H9 (cell line): ENCODE data around the gene MYL10. TPM values are rescaled to one million over a fixed set of nuclear protein-coding genes. Genes with fewer than 3 reads are reported as not detected.

ENCODE experiments used
- DNase-seq: peaks from one replicate; pipeline ENCODE4 v3.0.0-alpha.2; 2017
- H2AFZ ChIP-seq: one replicate; pipeline ENCODE4 v1.6.1; 2013; ENCODE audit warnings: mild to moderate bottlenecking, low read length, control low read depth, moderate library complexity
- H2AK5ac ChIP-seq: 2 replicates; pipeline ENCODE4 v1.6.1; 2013; ENCODE audit warnings: low read length, control low read depth, mixed read lengths; ENCODE audit not compliant: insufficient read length
- H2BK120ac ChIP-seq: one replicate; pipeline ENCODE4 v1.6.1; 2013; ENCODE audit warnings: low read depth, mild to moderate bottlenecking, low read length, control low read depth, inconsistent platforms; ENCODE audit not compliant: poor library complexity, severe bottlenecking
- H2BK12ac ChIP-seq: 2 replicates; pipeline ENCODE4 v1.6.1; 2013; ENCODE audit warnings: low read length, control low read depth, mixed read lengths, low read depth; ENCODE audit not compliant: insufficient read length
- H2BK15ac ChIP-seq: 2 replicates; pipeline ENCODE4 v1.6.1; 2013; ENCODE audit warnings: low read depth, low read length, control low read depth
- H2BK20ac ChIP-seq: one replicate; pipeline ENCODE4 v1.6.1; 2013; ENCODE audit warnings: low read depth, mild to moderate bottlenecking, low read length, control low read depth, inconsistent platforms; ENCODE audit not compliant: poor library complexity, severe bottlenecking
- H2BK5ac ChIP-seq: 2 replicates; pipeline ENCODE4 v1.6.1; 2013; ENCODE audit warnings: low read length, control low read depth, mixed read lengths; ENCODE audit not compliant: insufficient read length
- H3K14ac ChIP-seq: 2 replicates; pipeline ENCODE4 v1.6.1; 2013; ENCODE audit warnings: low read length, control low read depth; ENCODE audit not compliant: insufficient read depth
- H3K18ac ChIP-seq: 2 replicates; pipeline ENCODE4 v1.6.1; 2013; ENCODE audit warnings: low read depth, mild to moderate bottlenecking, mixed read lengths, low read length, control low read depth; ENCODE audit not compliant: insufficient read length
- H3K23ac ChIP-seq: 2 replicates; pipeline ENCODE4 v1.6.1; 2013; ENCODE audit warnings: low read length, control low read depth, mixed read lengths, low read depth; ENCODE audit not compliant: insufficient read length
- H3K23me2 ChIP-seq: 2 replicates; pipeline ENCODE4 v1.6.1; 2013; ENCODE audit warnings: low read depth, mild to moderate bottlenecking, mixed read lengths, low read length, control low read depth; ENCODE audit not compliant: insufficient read length, poor library complexity, severe bottlenecking
- H3K27ac ChIP-seq: 2 replicates; pipeline ENCODE4 v1.5.1; 2013; ENCODE audit warnings: low read length, control low read depth, mixed read lengths, low read depth; ENCODE audit not compliant: insufficient read length
- H3K27me3 ChIP-seq: 2 replicates; pipeline ENCODE4 v1.6.1; 2013; ENCODE audit warnings: low read length, control low read depth, inconsistent platforms; ENCODE audit not compliant: insufficient read depth
- H3K4ac ChIP-seq: 2 replicates; pipeline ENCODE4 v1.6.1; 2013; ENCODE audit warnings: low read depth, mild to moderate bottlenecking, control low read depth, inconsistent platforms, low read length, moderate library complexity
- H3K4me1 ChIP-seq: 2 replicates; pipeline ENCODE4 v1.6.1; 2013; ENCODE audit warnings: low read length, control low read depth, inconsistent platforms; ENCODE audit not compliant: insufficient read depth
- H3K4me2 ChIP-seq: 2 replicates; pipeline ENCODE4 v1.6.1; 2013; ENCODE audit warnings: low read length, control low read depth, mixed read lengths; ENCODE audit not compliant: insufficient read length, insufficient read depth
- H3K56ac ChIP-seq: 2 replicates; pipeline ENCODE4 v1.6.1; 2013; ENCODE audit warnings: low read depth, mild to moderate bottlenecking, mixed read lengths, low read length, control low read depth; ENCODE audit not compliant: insufficient read length
- H3K79me1 ChIP-seq: 2 replicates; pipeline ENCODE4 v1.6.1; 2013; ENCODE audit warnings: low read depth, mild to moderate bottlenecking, moderate library complexity, low read length, control low read depth, inconsistent platforms; ENCODE audit not compliant: insufficient read depth, poor library complexity, severe bottlenecking
- H3K79me2 ChIP-seq: 2 replicates; pipeline ENCODE4 v1.6.1; 2013; ENCODE audit warnings: low read length, control low read depth, inconsistent platforms; ENCODE audit not compliant: insufficient read depth
- H3K9ac ChIP-seq: 2 replicates; pipeline ENCODE4 v1.6.1; 2013; ENCODE audit warnings: low read length, control low read depth, mixed read lengths; ENCODE audit not compliant: insufficient read length; ENCODE audit errors: extremely low read depth
- H3K9me3 ChIP-seq: one replicate; pipeline ENCODE4 v1.6.1; 2013; ENCODE audit warnings: low read depth, low read length, inconsistent platforms; ENCODE audit not compliant: control insufficient read depth
- H3T11ph ChIP-seq: one replicate; pipeline ENCODE4 v1.6.1; 2013; ENCODE audit warnings: mild to moderate bottlenecking, low read length, control low read depth, inconsistent platforms
- H4K20me1 ChIP-seq: one replicate; pipeline ENCODE4 v1.6.1; 2013; ENCODE audit not compliant: control insufficient read depth, insufficient read length, insufficient read depth
- H4K5ac ChIP-seq: 2 replicates; pipeline ENCODE4 v1.6.1; 2013; ENCODE audit warnings: low read depth, mild to moderate bottlenecking, mixed read lengths, low read length, control low read depth; ENCODE audit not compliant: insufficient read length
- H4K8ac ChIP-seq: replicated peaks from 2 replicates; pipeline ENCODE4 v1.6.1; 2013; ENCODE audit warnings: low read length, control low read depth, mixed read lengths, low read depth; ENCODE audit not compliant: insufficient read length
- H4K91ac ChIP-seq: 2 replicates; pipeline ENCODE4 v1.6.1; 2013; ENCODE audit warnings: low read depth, mild to moderate bottlenecking, moderate library complexity, mixed read lengths, low read length, control low read depth; ENCODE audit not compliant: insufficient read length
- H3K27ac Mint-ChIP-seq, 3 experiments: 2 replicates in 2 of 3; 3 replicates in 1 of 3; pipeline ENCODE4 v1.8.0; 2020 to 2021; ENCODE audit warnings: mixed read lengths in 3 of 3, mild to moderate bottlenecking in 1 of 3, moderate library complexity in 1 of 3
- H3K27me3 Mint-ChIP-seq: 2 replicates; pipeline ENCODE4 v1.8.0; 2021; ENCODE audit warnings: low read depth, mild to moderate bottlenecking, moderate library complexity, mixed read lengths
- H3K36me3 Mint-ChIP-seq, 3 experiments: 2 replicates in 2 of 3; 3 replicates in 1 of 3; pipeline ENCODE4 v1.8.0; 2020 to 2021; ENCODE audit warnings: low read depth in 3 of 3, mixed read lengths in 3 of 3; ENCODE audit not compliant: insufficient read depth in 1 of 3
- H3K4me1 Mint-ChIP-seq, 2 experiments: 2 replicates each; pipeline ENCODE4 v1.8.0; 2020; ENCODE audit warnings: mixed read lengths in 2 of 2
- H3K4me3 Mint-ChIP-seq, 2 experiments: 2 replicates in 1 of 2; 3 replicates in 1 of 2; pipeline ENCODE4 v1.8.0; 2020 to 2021; ENCODE audit warnings: mild to moderate bottlenecking in 2 of 2, mixed read lengths in 2 of 2, moderate library complexity in 1 of 2
- H3K9me3 Mint-ChIP-seq, 2 experiments: 2 replicates in 1 of 2; 3 replicates in 1 of 2; pipeline ENCODE4 v1.8.0; 2020; ENCODE audit warnings: mild to moderate bottlenecking in 2 of 2, mixed read lengths in 2 of 2, moderate library complexity in 1 of 2
- CTCF ChIP-seq: fragments of 200-600 bp; sonication (generic); conservative IDR thresholded peaks from 3 replicates; pipeline ENCODE4 v1.8.0; 2021; ENCODE audit warnings: antibody characterized with exemption, mild to moderate bottlenecking
- WGBS: extraction: QIAGEN DNeasy Blood & Tissue Kit; methylation state at CpG from one replicate; pipeline ENCODE4 v1.1.7; 2013; ENCODE audit warnings: missing lambda C conversion rate, low lambda C conversion rate, mixed read lengths; ENCODE audit not compliant: insufficient read length; ENCODE audit errors: extremely low coverage; 5-methylcytosine and 5-hydroxymethylcytosine counted together
- total RNA-seq: library from RNA; stranded (reverse); gene quantifications from 2 replicates; pipeline ENCODE4 v1.2.1, GENCODE V29; 2021

MYL10 gene
- total RNA-seq, 1 experiment from 2014 or later = 0.50 TPM

GRCh38 chr7:101606498-101606923 is 22.6 kb downstream of the MYL10 start:
- Histone ChIP-seq H3K9ac (no peak overlapping the region), H3K27ac (no peak overlapping the region), H2BK15ac (no peak overlapping the region), H3K23ac (no peak overlapping the region), H3T11ph (no peak overlapping the region), H3K23me2 (no peaks in the 10 kb centered on the region), H3K79me1 (no peaks in the 10 kb centered on the region), H3K18ac (no peak overlapping the region), H3K79me2 (no peaks in the 10 kb centered on the region), H2BK5ac (no peak overlapping the region), H4K20me1 (no peaks in the 10 kb centered on the region), H3K4me1 (no peaks in the 10 kb centered on the region; the same call in 1 of the 2 replicates), H2AFZ (no peak overlapping the region), H2AK5ac (no peak overlapping the region), H2BK120ac (no peak overlapping the region), H3K14ac (no peak overlapping the region), H2BK12ac (no peak overlapping the region), H3K56ac (no peak overlapping the region), H3K4ac (no peak overlapping the region), H4K5ac (no peak overlapping the region), H4K8ac (no peak overlapping the region), H3K9me3 (no peaks in the 10 kb centered on the region), H3K27me3 (no peaks in the 10 kb centered on the region), H3K4me2 (no peak overlapping the region), H4K91ac (no peak overlapping the region), H2BK20ac (no peak overlapping the region)
- no peaks in the 10 kb centered on the region for H3K36me3 Mint-ChIP-seq
- DNase-seq = no peak
- peaks cover 11% of the 10 kb centered on the region for H3K27me3 Mint-ChIP-seq
- no peak overlapping the region for H3K27ac Mint-ChIP-seq
- no peaks in the 10 kb centered on the region for H3K9me3 Mint-ChIP-seq
- H3K4me1 Mint-ChIP-seq = peaks cover 10 to 16% of the 10 kb centered on the region in 2 experiments
- WGBS = no CpG with 5 or more reads among the region's 2 CpGs
- no peak overlapping the region for H3K4me3 Mint-ChIP-seq
- no peak for TF ChIP-seq CTCF
